NCI-H187 treated with DMSO at 0.1 percent for 48 hours (cell line): Measurements from ENCODE around the gene OGFOD3.
"Not testable (repeated sequence)": the region's sequence is repeated elsewhere in the genome, so short reads cannot be mapped to it uniquely, and the experiment has no call there.

Experiments
- DNase-seq: peaks from one replicate; lab custom pipeline; 2025; lab: John Stamatoyannopoulos, UW

Gene OGFOD3

DNA sequence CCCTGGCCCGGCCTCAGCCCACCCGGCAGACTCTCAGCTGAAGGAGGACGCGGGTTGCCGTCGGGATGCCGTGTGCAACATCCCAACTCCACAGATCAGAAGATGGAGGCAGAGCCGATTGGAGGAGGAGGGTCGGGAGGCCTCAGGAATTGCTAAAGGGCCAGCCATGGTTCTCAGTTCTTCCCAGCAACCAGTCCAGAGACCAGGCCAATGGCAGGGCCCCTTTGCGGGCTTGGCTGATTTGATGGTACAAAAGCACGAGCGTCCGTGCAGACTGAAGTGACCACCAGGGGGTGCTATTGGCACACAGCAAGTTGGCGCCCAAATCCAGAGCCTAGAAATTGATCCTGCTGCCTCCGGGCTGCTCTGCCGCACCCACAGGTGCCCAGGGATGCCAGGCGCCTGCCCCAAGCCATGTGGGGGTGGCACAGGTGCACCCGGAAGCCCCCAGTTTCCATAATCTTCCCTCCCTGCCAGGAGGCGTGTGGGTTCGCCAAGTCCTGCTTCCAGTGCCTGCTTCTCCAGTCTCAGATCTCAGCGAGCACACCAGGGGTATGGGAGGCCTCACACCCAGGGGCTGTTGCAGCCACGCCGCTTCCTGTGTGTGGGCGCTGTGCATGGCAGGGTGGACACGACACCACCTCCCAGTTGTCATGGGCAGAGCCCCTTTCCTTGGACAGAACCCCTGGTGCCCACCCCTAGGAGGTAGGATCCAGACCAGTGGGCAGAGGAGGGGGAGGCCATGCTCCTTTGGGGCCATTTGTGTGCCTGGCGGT, 66.5 kb downstream of the OGFOD3 start:
- DNase-seq: no peak

DNA sequence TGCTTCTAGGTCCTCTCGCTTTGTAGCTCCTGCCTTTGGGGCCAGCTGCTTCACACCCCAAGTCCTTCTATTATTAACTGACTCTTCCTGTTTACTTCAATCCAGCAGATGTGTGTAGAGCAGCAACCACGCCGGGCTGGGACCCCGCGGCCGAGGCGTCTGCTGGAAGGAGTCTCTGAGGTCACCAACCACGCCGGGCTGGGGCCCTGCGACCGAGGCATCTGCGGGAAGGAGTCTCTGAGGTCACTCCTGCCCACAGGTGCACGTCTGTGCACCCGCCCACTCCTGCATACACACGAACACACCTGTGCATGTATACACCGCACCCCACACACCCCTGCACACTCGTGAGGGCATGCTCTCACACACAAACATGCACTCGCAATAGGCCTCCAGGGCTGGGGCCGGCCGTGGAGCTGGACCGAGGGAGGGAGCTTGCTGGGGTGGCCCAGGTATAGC, 67.1 kb downstream of the OGFOD3 start:
- no peak for DNase-seq

DNA sequence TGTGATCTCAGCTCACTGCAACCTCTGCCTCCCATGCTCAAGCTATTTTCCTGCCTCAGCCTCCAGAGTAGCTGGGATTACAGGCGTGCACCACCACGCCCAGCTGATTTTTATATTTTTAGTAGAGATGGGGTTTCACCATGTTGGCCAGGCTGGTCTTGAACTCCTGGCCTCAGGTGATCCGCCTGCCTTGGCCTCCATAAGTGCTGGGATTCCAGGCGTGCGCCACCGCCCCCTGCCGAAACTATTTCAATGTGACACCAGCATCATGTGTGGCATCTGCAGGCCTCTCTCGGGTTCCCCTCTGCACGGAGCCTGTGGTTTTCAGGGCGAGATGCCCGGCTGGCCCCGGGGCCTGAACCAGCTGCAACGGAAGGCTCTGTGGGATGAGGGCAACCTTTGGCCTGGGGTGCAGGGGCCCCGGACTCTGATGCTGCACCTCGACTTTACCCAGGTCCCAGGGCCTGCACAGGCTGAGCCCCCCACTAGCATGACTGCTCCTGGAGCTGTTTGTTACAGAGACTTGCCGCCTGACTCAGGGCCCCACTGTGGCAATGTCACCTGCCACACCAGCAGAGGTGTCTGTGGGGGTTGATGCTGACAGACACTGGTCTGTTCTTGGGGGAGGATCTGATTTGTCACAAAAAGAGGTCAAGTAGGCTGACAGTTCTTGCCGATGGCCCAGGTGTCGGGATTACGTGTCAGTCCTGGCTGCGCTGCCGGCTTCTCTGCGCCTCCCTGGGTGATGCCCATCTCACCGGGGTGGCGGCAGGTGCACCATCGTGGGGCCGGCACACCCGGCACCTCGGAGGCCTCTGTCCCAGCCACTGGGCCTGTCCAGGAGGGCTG, 68.0 kb downstream of the OGFOD3 start:
- no peak for DNase-seq

DNA sequence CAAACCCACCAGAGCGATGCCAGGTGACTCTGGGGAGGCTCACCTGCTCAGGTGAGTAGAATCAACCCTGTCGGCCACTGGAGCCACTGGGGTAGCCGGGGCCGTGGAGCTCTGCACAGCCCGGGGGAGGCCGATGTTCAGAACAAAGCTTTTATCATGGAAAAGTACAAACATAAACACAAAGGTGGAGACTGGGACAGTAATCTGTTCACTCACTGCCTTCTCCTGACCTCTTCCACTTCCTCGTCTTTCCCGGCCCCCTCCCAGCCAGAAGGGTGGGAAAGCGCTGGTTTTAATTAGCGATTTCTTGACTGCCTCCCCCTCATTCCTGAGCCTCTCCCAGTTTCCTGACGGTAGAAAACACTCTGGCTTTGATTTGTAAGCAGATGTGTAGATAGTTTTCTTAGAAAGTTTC, 69.1 kb downstream of the OGFOD3 start:
- DNase-seq: no peak

DNA sequence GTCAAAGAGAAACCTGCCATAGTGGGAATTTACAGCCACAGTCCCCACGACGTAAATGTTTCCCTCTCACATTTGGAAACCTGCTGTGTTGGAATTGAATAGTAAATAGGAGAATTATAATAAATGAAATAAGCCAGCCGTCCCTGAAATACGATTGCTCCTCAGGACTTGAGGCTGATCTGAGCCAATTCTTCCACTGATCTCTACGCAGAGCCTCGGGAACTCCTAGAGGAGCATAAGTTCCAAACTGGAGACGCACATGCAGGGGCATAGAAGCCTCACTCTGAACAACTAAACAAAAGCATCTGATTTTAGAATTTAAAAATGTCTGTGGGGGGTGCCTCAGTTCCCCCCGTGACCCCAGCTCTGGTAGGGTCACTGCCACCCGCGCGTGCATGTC, 69.5 kb downstream of the OGFOD3 start:
- no peak for DNase-seq

DNA sequence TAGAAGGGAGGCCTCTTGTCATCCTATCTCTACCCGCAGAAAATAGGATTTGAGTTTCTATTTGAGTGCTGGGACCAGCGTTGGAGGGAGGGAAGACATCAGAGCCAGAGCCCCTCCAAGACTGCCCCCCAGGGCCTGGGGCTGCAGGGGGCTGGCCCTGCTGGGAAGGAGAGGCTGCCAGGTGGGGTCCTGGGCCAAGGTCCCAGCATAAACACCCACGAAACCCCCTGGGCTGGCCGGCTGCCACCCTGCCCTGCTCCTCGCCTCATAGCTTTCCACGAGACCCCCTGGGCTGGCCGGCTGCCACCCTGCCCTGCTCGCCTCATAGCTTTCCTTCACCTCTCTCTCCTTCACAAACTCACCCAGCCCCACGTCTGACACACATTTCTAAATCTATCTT, 70.0 kb downstream of the OGFOD3 start:
- no peak for DNase-seq

DNA sequence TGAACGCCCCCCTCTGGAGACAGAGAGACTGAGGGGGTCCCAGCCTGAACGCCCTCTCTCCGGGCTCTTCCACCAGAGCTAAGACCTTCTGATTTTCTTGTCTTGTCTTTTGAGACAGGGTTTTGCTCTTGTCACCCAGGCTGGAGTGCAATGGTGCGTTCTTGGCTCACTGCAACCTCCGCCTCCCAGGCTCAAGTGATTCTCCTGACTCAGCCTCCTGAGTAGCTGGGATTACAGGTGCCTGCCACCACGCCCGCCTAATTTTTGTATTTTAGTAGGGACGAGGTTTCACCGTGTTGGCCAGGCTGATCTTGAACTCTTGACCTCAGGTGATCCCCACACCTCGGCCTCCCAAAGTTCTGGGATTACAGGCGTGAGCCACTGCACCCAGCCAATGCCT, 70.4 kb downstream of the OGFOD3 start:
- DNase-seq: not testable (repeated sequence)

DNA sequence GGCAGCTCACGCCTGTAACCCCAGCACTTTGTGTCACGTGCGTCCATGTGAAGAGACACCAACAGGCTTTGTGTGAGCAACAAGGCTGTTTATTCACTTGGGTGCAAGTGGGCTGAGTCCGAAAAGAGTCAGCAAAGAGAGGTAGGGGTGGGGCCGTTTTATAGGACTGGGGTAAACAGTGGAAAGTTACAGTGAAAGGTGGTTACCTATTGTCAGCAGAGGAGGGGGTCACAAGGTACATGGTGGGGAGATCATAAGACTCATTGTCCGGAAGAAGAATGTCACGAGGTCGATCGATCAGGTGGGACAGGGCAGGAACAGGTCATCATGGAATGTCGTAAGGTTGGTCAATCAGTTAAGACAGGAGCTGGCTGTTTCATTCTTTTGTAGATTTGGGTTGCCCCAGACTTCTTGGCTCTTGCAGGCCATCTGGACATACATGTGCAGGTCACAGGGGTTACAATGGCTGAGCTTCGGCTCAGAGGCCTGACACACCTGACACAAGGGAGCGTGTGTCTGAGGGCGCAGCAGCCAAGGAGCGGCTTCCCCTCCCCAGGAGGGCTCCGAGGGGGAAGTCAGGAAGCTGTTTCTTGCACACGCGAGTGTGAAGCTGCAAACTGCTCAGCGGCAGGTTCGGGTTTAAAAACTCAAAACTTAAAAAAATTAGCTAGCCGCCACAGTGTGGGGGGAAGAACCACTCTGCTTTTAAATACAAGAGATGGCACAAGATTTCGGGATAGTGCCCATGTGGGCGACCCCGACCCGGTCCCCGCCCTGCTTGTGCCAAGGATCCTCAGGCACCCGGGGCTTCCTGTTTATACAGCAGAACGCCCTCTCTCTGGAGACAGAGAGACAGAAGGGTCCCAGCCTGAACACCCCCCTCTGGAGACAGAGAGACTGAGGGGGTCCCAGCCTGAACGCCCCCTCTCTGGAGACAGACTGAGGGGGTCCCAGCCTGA, 71.8 kb downstream of the OGFOD3 start:
- no peak for DNase-seq

DNA sequence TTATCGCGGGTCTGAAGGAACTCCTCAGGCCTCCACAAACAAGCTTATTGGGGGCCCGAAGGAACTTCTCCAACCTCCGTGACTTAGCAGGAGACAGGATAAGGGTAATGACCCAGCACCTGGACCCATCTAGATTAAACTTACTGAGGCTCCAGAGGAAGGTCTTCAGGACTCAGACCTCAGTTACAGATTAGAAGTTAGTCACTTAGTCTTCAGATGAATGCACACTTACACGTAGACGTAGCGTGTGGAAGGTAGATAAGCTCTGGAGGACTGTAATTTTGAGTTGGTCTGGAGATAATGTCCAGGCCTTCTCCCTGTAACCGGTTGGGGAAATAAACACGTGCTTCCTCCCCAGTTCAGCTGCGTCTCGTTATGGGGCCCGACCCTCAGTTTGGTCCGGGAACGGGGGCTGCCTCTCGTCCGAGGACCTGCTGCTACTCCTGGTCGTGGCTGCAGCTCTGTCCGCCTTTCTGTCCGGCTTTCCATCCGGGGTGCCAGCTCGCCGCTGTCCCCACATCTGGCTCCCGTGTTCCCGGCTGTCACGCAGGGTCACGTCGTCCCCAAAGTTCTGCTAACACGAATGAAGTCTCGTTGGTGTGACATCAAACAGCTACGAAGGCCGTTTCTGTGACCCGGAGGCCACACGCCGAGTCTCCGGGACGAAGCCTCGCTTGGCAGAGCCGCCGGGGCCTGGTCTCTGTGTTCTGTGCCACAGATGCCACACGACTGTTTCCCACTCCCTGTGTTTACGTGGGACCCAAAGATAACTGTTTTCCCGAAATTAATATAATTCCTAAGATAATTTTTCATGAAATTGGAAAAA, 73.0 kb downstream of the OGFOD3 start:
- no peak for DNase-seq

DNA sequence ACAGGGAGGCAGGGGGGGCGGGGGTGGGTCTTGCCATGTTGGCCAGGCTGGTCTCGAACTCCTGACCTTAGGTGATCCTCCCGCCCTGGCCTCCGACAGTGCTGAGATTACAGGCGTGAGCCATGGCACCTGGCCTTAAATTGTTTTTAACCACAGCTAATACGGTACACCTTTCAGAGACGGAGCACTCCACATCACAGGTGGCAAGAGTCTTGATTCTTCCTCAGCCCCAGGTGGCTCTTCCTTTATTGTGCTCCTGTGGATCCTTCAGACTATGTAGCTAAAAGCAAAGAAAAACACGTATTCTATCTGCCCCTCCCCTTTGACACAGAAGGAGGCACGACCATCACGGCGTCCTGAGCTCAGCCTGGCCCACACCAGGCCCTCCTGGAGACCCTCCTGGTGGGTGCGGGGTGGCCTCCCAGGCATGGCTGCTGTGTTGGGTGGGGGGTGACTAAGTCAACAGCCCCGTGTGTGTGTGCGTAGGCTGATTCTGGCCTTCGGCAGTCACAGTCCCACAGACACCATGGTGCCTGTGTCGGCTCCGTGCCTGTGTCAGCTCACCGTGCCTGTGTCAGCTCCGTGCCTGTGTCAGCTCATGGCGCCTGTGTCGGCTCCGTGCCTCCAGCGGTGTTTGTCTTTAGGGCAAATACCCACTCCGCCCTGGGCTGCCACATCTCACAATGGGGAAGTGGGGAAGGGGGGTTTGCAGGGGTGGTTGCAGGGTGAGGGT, 74.0 kb downstream of the OGFOD3 start:
- DNase-seq: no peak

DNA sequence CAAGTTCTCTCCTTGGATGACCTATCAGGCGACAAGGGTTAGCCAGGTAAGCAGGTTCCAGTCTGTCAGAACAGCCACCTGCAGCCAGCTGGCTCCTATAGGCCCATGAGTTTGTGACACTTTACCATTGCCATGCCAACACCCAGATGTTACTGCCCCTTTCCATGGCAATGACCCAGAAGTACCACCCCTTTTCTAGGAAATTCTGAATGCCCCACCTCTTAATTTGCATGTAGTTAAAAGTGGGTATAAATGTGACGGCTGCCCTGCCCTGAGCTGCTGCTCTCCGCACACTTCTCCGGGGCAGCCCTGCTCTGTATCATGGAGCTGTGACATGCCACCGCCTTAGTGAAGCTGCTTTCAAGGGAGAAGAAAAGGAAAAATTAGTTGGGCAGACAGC, 74.8 kb downstream of the OGFOD3 start:
- no peak for DNase-seq

DNA sequence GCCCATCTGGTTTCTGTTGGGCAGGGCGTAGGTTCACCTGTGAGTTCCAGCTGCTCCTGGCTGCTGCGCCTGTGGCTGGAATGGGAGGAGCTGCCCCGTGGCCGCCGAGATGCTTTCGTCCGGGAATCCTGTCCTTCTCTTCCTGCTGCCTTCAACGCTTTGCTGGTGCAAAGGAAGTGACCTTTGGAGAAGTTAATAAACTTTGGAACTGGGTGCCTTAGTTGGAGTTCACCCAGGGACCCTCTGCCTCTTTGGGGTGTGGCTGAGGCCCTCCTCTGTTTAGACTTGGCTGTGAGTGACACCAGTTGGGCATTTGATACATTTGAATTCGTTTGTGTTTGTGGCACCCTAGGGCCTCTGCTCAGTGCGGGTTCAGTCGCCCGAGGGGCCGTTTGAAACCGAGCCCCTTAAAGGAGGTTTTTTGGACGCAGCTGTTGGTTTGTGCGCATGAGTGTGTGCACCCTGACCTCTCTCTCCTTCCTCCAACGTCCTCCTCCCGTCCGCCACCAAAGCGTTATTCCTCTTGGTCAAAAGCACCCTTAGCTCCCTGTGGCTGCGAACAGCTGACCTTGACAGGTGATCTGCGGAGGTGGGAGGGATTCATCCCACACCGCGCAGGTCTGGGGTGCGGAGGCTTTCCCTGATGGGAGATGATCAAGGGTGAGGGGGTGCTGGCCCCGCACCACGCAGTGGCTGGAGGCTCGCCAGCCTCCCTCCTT, 75.9 kb downstream of the OGFOD3 start:
- DNase-seq: no peak

DNA sequence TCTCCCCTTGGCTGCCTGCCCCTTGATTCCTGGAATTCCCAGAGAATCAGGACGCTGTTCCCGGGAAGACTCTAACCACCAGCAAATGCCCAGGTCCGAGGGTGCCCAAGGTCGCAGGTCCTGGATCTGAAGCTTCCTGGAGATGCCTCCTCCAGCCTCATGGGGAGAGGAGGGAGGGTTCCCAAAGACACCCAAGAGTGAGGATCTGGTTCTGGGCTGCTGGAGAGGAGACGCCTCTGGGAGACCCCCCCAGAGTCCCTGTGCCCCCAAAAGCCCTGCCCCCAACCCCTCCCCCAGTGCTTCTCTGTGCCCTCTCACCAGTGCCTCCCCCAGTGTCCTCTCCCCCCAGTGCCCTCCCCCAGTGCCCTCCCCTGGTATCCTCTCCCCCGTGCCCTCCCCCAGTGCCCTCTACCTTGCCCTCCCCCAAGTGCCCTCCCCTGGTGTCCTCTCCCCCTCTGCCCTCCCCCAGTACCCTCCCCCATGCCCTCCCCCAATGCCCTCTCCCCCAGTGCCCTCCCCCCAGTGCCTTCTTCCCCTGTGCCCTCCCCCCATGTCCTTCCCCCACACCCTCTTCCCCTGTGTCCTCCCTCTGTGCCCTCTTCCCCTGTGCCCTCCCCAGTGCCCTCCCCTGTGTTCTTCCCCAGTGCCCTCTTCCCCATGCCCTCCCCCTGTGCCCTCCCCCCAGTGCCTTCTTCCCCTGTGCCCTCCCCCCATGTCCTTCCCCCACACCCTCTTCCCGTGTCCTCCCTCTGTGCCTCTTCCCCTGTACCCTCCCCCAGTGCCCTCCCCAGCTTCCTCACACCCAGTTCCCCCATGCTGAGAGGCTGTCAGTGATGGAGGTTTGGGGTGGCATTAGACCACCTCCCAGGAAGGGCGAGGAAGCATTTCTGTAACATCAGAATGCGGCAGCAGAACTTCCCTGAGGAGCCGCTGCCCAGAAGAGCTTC, 78.5 kb downstream of the OGFOD3 start:
- no peak for DNase-seq
